Stimulated activated naive CD4-positive, alpha-beta T cell treated with Interleukin-2 at 50 U/mL for 16 hours (primary cell): ENCODE results near the gene AP2A1.
"Not testable (repeated sequence)": the region's sequence is repeated elsewhere in the genome, so short reads cannot be mapped to it uniquely, and the experiment has no call there.

ENCODE experiments used
- DNase-seq: peaks from one replicate; lab custom pipeline; 2025; lab: John Stamatoyannopoulos, UW

Gene AP2A1

GRCh38 chr19:49812997-49813861 is 46.4 kb downstream of the AP2A1 start, which contains the start of gene FUZ:
TSS of gene FUZ (minus strand) at chr19:49813292. CDS start at chr19:49813106, 186 bp downstream.
- peak; percentile 94 for DNase-seq

GRCh38 chr19:49814010-49814409 is 47.2 kb downstream of the AP2A1 start:
- no peak for DNase-seq

- DNase-seq, result no peak
Measured at GRCh38 chr19:49816590-49816989, 49.8 kb downstream of the AP2A1 start.

- peak; percentile 87 for DNase-seq
Measured at GRCh38 chr19:49817964-49818648, 51.3 kb downstream of the AP2A1 start, which contains the start of gene MED25. TSS of gene MED25 (plus strand) at chr19:49818289. CDS start at chr19:49818342, 53 bp downstream.

GRCh38 chr19:49818649-49819370 is 52.0 kb downstream of the AP2A1 start:
- DNase-seq, result no peak

GRCh38 chr19:49819452-49820115 is 52.8 kb downstream of the AP2A1 start:
- not testable (repeated sequence) for DNase-seq

- no peak for DNase-seq
Measured at GRCh38 chr19:49820125-49820524, 53.3 kb downstream of the AP2A1 start.

GRCh38 chr19:49823472-49823871 is 56.7 kb downstream of the AP2A1 start:
- DNase-seq, result no peak

- no peak for DNase-seq
Measured at GRCh38 chr19:49824662-49825061, 57.9 kb downstream of the AP2A1 start.

GRCh38 chr19:49827034-49827433 is 60.2 kb downstream of the AP2A1 start:
- DNase-seq, result no peak

GRCh38 chr19:49829200-49829599 is 62.4 kb downstream of the AP2A1 start:
- no peak for DNase-seq

GRCh38 chr19:49829721-49830120 is 62.9 kb downstream of the AP2A1 start:
- no peak for DNase-seq

GRCh38 chr19:49830766-49831165 is 64.0 kb downstream of the AP2A1 start:
- DNase-seq, result no peak

GRCh38 chr19:49831592-49831991 is 64.8 kb downstream of the AP2A1 start:
- no peak for DNase-seq

- DNase-seq, result no peak
Measured at GRCh38 chr19:49832556-49832955, 65.8 kb downstream of the AP2A1 start.

- DNase-seq, result no peak
Measured at GRCh38 chr19:49833599-49833998, 66.8 kb downstream of the AP2A1 start.

GRCh38 chr19:49835562-49835961 is 68.8 kb downstream of the AP2A1 start:
- no peak for DNase-seq

GRCh38 chr19:49836176-49837008 is 69.6 kb downstream of the AP2A1 start:
- DNase-seq, result no peak

- no peak for DNase-seq
Measured at GRCh38 chr19:49837009-49837310, 70.2 kb downstream of the AP2A1 start.

GRCh38 chr19:49837425-49837824 is 70.6 kb downstream of the AP2A1 start:
- DNase-seq, result no peak
